Measurements from ENCODE around the gene FBXW9. TPM values are rescaled to one million over a fixed set of nuclear protein-coding genes. Genes with fewer than 3 reads are reported as not detected.

The FBXW9 gene
- total RNA-seq, 4 donors from 2014 or later = 3.8 to 7.5 (median 4.1) TPM

- no peaks in the 10 kb centered on the region for H3K9me3 ChIP-seq
- peak within 1 kb of the TSS; percentile 49 to 99 (median 90) for H3K27ac ChIP-seq
- TF ChIP-seq POLR2A (IDR thresholded peaks at IDR 0.05) (no peak), POLR2AphosphoS5 (IDR thresholded peaks at IDR 0.05) (no peak), CTCF (IDR thresholded peaks at IDR 0.05) (no peak), EP300 (IDR thresholded peaks at IDR 0.05) (no peak)
- no peak for ATAC-seq
- WGBS, 2 donors (ENCODE audit: low coverage in 1 of 2) = 8 to 25% methylated on average over 4 to 5 of the region's 28 CpGs
- H3K27me3 ChIP-seq = no peaks in the 10 kb centered on the region
- peaks cover 0 to 47% (median 23%) of the 10 kb centered on the region in 3 donors for H3K4me1 ChIP-seq
- peak within 1 kb of the TSS; percentile 90 to 92 for H3K4me3 ChIP-seq
- H3K36me3 ChIP-seq = peaks cover 0 to 19% of the 10 kb centered on the region in 2 donors
These were observed 27.4 kb upstream of the FBXW9 start, which contains the start of gene TNPO2 for GRCh38 chr19:12723641-12724426. TNPO2 (minus strand) TSS chr19:12723932; CDS start chr19:12720977, 2,955 bp downstream.

- Histone ChIP-seq H3K27ac (peak overlapping the region; percentile 49 to 99 (median 90)), H3K36me3 (peaks cover 0 to 19% of the 10 kb centered on the region in 2 donors), H3K4me1 (peaks cover 0 to 52% (median 23%) of the 10 kb centered on the region in 3 donors), H3K27me3 (no peaks in the 10 kb centered on the region), H3K9me3 (no peaks in the 10 kb centered on the region), H3K4me3 (peak overlapping the region; percentile 90 to 92)
- 0 to 2% methylated on average over 1 to 6 of the region's 7 CpGs for WGBS, 2 donors (ENCODE audit: low coverage in 1 of 2)
- ATAC-seq = no peak
- TF ChIP-seq POLR2AphosphoS5 (IDR thresholded peaks at IDR 0.05) = no peak
These were observed 26.9 kb upstream of the FBXW9 start for GRCh38 chr19:12723381-12723640.

GRCh38 chr19:12722566-12723380 is 26.3 kb upstream of the FBXW9 start:
- Histone ChIP-seq H3K36me3 (peaks cover 0 to 19% of the 10 kb centered on the region in 2 donors), H3K4me1 (peaks cover 0 to 57% (median 23%) of the 10 kb centered on the region in 3 donors), H3K27me3 (no peaks in the 10 kb centered on the region), H3K4me3 (peak overlapping the region; percentile 90 to 92), H3K27ac (peak overlapping the region; percentile 92 to 99 (median 96)), H3K9me3 (no peaks in the 10 kb centered on the region)
- WGBS, 2 donors (ENCODE audit: low coverage in 1 of 2) = 1 to 2% methylated on average over 11 to 20 of the region's 32 CpGs
- TF ChIP-seq POLR2AphosphoS5 (IDR thresholded peaks at IDR 0.05) (peak; percentile 80), EP300 (IDR thresholded peaks at IDR 0.05) (no peak), CTCF (IDR thresholded peaks at IDR 0.05) (no peak), POLR2A (IDR thresholded peaks at IDR 0.05) (peak in 1 of 2 donors; percentile 20)
- ATAC-seq = peak; percentile 94

- Histone ChIP-seq H3K27me3 (no peaks in the 10 kb centered on the region), H3K27ac (peak overlapping the region; percentile 92 to 99 (median 96)), H3K9me3 (no peaks in the 10 kb centered on the region), H3K4me1 (peaks cover 0 to 59% (median 23%) of the 10 kb centered on the region in 3 donors), H3K4me3 (peak overlapping the region; percentile 90 to 92), H3K36me3 (peaks cover 0 to 25% of the 10 kb centered on the region in 2 donors)
- ATAC-seq = peak; percentile 64
- 0% methylated on average over 3 to 8 of the region's 65 CpGs for WGBS, 2 donors (ENCODE audit: low coverage in 1 of 2)
- TF ChIP-seq POLR2AphosphoS5 (IDR thresholded peaks at IDR 0.05) = no peak
- TF ChIP-seq EP300 (IDR thresholded peaks at IDR 0.05) = no peak
- TF ChIP-seq CTCF (IDR thresholded peaks at IDR 0.05) = no peak
- no peak for TF ChIP-seq POLR2A (IDR thresholded peaks at IDR 0.05)
These were observed 25.5 kb upstream of the FBXW9 start for GRCh38 chr19:12721656-12722565.
